Measurements from ENCODE around the gene UGGT2. TPM values are rescaled to one million over a fixed set of nuclear protein-coding genes. Genes with fewer than 3 reads are reported as not detected.

UGGT2 gene
- total RNA-seq: under 1 TPM in 1 of 2 experiments, not detected in 1; 0.35 TPM

- CTCF ChIA-PET: no interaction called here
- ATAC-seq (no peak), DNase-seq (peak; percentile 41)
- Mint-ChIP-seq H3K27ac (peak within 1 kb of the TSS; percentile 56), H3K36me3 (peaks cover 4% of the 10 kb centered on the region), H3K4me1 (peaks cover 3% of the 10 kb centered on the region), H3K9me3 (ENCODE audit: low read depth) (peaks cover 3% of the 10 kb centered on the region), H3K4me3 (peak within 1 kb of the TSS; percentile 13), H3K27me3 (peaks cover 14% of the 10 kb centered on the region)
These were observed at the start of gene UGGT2 for GRCh38 chr13:96053003-96053703. UGGT2 (minus strand) TSS chr13:96053401; CDS start chr13:96053312, 89 bp downstream.

GRCh38 chr13:96100457-96101220, 47.4 kb upstream of the UGGT2 start:
- Mint-ChIP-seq H3K27me3 (no peaks in the 10 kb centered on the region), H3K4me3 (no peak overlapping the region), H3K9me3 (ENCODE audit: low read depth) (no peaks in the 10 kb centered on the region), H3K4me1 (no peaks in the 10 kb centered on the region), H3K36me3 (no peaks in the 10 kb centered on the region), H3K27ac (no peak overlapping the region)
- ATAC-seq: no peak
- no peak for DNase-seq
- CTCF ChIA-PET: no interaction called here

- Mint-ChIP-seq H3K36me3 (no peaks in the 10 kb centered on the region), H3K4me1 (peaks cover 5% of the 10 kb centered on the region), H3K9me3 (ENCODE audit: low read depth) (no peaks in the 10 kb centered on the region), H3K4me3 (no peak overlapping the region), H3K27me3 (peaks cover 44% of the 10 kb centered on the region), H3K27ac (no peak overlapping the region)
- DNase-seq: no peak
- CTCF ChIA-PET: no interaction called here
- ATAC-seq: no peak
These were observed 40.2 kb upstream of the UGGT2 start for GRCh38 chr13:96093296-96094006.

- ATAC-seq (no peak), DNase-seq (no peak)
- CTCF ChIA-PET: no interaction called here
- Mint-ChIP-seq H3K9me3 (ENCODE audit: low read depth) (no peaks in the 10 kb centered on the region), H3K4me1 (peaks cover 5% of the 10 kb centered on the region), H3K36me3 (no peaks in the 10 kb centered on the region), H3K27me3 (peaks cover 56% of the 10 kb centered on the region), H3K4me3 (no peak overlapping the region), H3K27ac (no peak overlapping the region)
These were observed 38.2 kb upstream of the UGGT2 start for GRCh38 chr13:96091164-96092117.

GRCh38 chr13:96090240-96091101, 37.3 kb upstream of the UGGT2 start:
- no peaks in the 10 kb centered on the region for H3K9me3 Mint-ChIP-seq (ENCODE audit: low read depth)
- H3K4me1 Mint-ChIP-seq: peaks cover 5% of the 10 kb centered on the region
- no peaks in the 10 kb centered on the region for H3K36me3 Mint-ChIP-seq
- CTCF ChIA-PET: no interaction called here
- no peak overlapping the region for H3K4me3 Mint-ChIP-seq
- H3K27me3 Mint-ChIP-seq: peaks cover 56% of the 10 kb centered on the region
- H3K27ac Mint-ChIP-seq: no peak overlapping the region
- ATAC-seq: no peak
- DNase-seq: no peak

GRCh38 chr13:96089749-96090239, 36.6 kb upstream of the UGGT2 start, which contains the start of gene HS6ST3:
HS6ST3 (plus strand) TSS chr13:96090107.
- Mint-ChIP-seq H3K4me1 (peaks cover 5% of the 10 kb centered on the region), H3K9me3 (ENCODE audit: low read depth) (no peaks in the 10 kb centered on the region), H3K27me3 (peaks cover 56% of the 10 kb centered on the region), H3K36me3 (no peaks in the 10 kb centered on the region), H3K4me3 (no peak within 1 kb of the TSS), H3K27ac (no peak within 1 kb of the TSS)
- ATAC-seq (no peak), DNase-seq (no peak)
- CTCF ChIA-PET: no interaction called here

- ATAC-seq: no peak
- H3K27ac Mint-ChIP-seq: no peak overlapping the region
- H3K4me3 Mint-ChIP-seq: no peak overlapping the region
- no peaks in the 10 kb centered on the region for H3K36me3 Mint-ChIP-seq
- no peaks in the 10 kb centered on the region for H3K9me3 Mint-ChIP-seq (ENCODE audit: low read depth)
- CTCF ChIA-PET: no interaction called here
- peaks cover 53% of the 10 kb centered on the region for H3K27me3 Mint-ChIP-seq
- H3K4me1 Mint-ChIP-seq: peaks cover 5% of the 10 kb centered on the region
- DNase-seq: no peak
These were observed 35.9 kb upstream of the UGGT2 start for GRCh38 chr13:96089139-96089538.

- DNase-seq (no peak), ATAC-seq (no peak)
- Mint-ChIP-seq H3K36me3 (no peaks in the 10 kb centered on the region), H3K27ac (no peak overlapping the region), H3K9me3 (ENCODE audit: low read depth) (no peaks in the 10 kb centered on the region), H3K27me3 (peaks cover 34% of the 10 kb centered on the region), H3K4me3 (no peak overlapping the region), H3K4me1 (peaks cover 5% of the 10 kb centered on the region)
- CTCF ChIA-PET: no interaction called here
These were observed 33.5 kb upstream of the UGGT2 start for GRCh38 chr13:96086736-96087135.

- Mint-ChIP-seq H3K36me3 (no peaks in the 10 kb centered on the region), H3K27ac (no peak overlapping the region), H3K4me1 (no peaks in the 10 kb centered on the region), H3K9me3 (ENCODE audit: low read depth) (no peaks in the 10 kb centered on the region), H3K27me3 (peaks cover 6% of the 10 kb centered on the region), H3K4me3 (no peak overlapping the region)
- DNase-seq (no peak), ATAC-seq (no peak)
- CTCF ChIA-PET: no interaction called here
These were observed 29.4 kb upstream of the UGGT2 start for GRCh38 chr13:96082640-96083039.

- H3K36me3 Mint-ChIP-seq: no peaks in the 10 kb centered on the region
- H3K9me3 Mint-ChIP-seq (ENCODE audit: low read depth): no peaks in the 10 kb centered on the region
- no peak for DNase-seq
- no peaks in the 10 kb centered on the region for H3K4me1 Mint-ChIP-seq
- ATAC-seq: no peak
- no peak overlapping the region for H3K27ac Mint-ChIP-seq
- H3K27me3 Mint-ChIP-seq: peaks cover under 1% of the 10 kb centered on the region
- CTCF ChIA-PET: no interaction called here
- H3K4me3 Mint-ChIP-seq: no peak overlapping the region
These were observed 28.7 kb upstream of the UGGT2 start for GRCh38 chr13:96081888-96082287.

GRCh38 chr13:96080676-96081075, 27.5 kb upstream of the UGGT2 start:
- no peaks in the 10 kb centered on the region for H3K27me3 Mint-ChIP-seq
- no peaks in the 10 kb centered on the region for H3K9me3 Mint-ChIP-seq (ENCODE audit: low read depth)
- DNase-seq (no peak), ATAC-seq (no peak)
- CTCF ChIA-PET: interaction anchor here (0.8 kb wide), 1 partner anchor 16 kb away, joined by 3 read pairs; no protein-coding TSS in a partner anchor
- no peak overlapping the region for H3K4me3 Mint-ChIP-seq
- no peaks in the 10 kb centered on the region for H3K4me1 Mint-ChIP-seq
- no peak overlapping the region for H3K27ac Mint-ChIP-seq
- no peaks in the 10 kb centered on the region for H3K36me3 Mint-ChIP-seq

GRCh38 chr13:96075953-96076543, 22.8 kb upstream of the UGGT2 start:
- ATAC-seq: no peak
- no peak overlapping the region for H3K4me3 Mint-ChIP-seq
- H3K4me1 Mint-ChIP-seq: no peaks in the 10 kb centered on the region
- H3K27me3 Mint-ChIP-seq: no peaks in the 10 kb centered on the region
- H3K27ac Mint-ChIP-seq: no peak overlapping the region
- DNase-seq: no peak
- CTCF ChIA-PET: no interaction called here
- H3K9me3 Mint-ChIP-seq (ENCODE audit: low read depth): no peaks in the 10 kb centered on the region
- H3K36me3 Mint-ChIP-seq: no peaks in the 10 kb centered on the region
